ENCODE results near the gene GLRA3. TPM values are rescaled to one million over a fixed set of nuclear protein-coding genes. Genes with fewer than 3 reads are reported as not detected.
"Not testable (repeated sequence)": the region's sequence is repeated elsewhere in the genome, so short reads cannot be mapped to it uniquely, and the experiment has no call there.

The GLRA3 gene
- total RNA-seq, 1 donor, result not detected

GRCh38 chr4:174808119-174808518, 20.9 kb downstream of the GLRA3 start:
- Histone ChIP-seq H4K20me1 (ENCODE audit: insufficient read depth, low read length) (no peaks in the 10 kb centered on the region), H3K27me3 (ENCODE audit: insufficient read depth, low read length) (no peaks in the 10 kb centered on the region), H3K4me1 (ENCODE audit: insufficient read depth, low read length) (no peaks in the 10 kb centered on the region), H3K9me3 (ENCODE audit: low read depth, low read length) (no peaks in the 10 kb centered on the region), H3K4me3 (ENCODE audit: insufficient read depth, low read length) (no peak overlapping the region), H3K4me2 (ENCODE audit: insufficient read depth, low read length) (no peak overlapping the region), H3K27ac (ENCODE audit: low read depth, low read length) (no peak overlapping the region), H3K79me2 (ENCODE audit: insufficient read depth, low read length) (no peaks in the 10 kb centered on the region), H2AFZ (ENCODE audit: low read length) (no peak overlapping the region), H3K36me3 (ENCODE audit: insufficient read depth, low read length) (no peaks in the 10 kb centered on the region)
- TF ChIP-seq, protein P1, sequence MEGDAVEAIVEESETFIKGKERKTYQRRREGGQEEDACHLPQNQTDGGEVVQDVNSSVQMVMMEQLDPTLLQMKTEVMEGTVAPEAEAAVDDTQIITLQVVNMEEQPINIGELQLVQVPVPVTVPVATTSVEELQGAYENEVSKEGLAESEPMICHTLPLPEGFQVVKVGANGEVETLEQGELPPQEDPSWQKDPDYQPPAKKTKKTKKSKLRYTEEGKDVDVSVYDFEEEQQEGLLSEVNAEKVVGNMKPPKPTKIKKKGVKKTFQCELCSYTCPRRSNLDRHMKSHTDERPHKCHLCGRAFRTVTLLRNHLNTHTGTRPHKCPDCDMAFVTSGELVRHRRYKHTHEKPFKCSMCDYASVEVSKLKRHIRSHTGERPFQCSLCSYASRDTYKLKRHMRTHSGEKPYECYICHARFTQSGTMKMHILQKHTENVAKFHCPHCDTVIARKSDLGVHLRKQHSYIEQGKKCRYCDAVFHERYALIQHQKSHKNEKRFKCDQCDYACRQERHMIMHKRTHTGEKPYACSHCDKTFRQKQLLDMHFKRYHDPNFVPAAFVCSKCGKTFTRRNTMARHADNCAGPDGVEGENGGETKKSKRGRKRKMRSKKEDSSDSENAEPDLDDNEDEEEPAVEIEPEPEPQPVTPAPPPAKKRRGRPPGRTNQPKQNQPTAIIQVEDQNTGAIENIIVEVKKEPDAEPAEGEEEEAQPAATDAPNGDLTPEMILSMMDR (IDR thresholded peaks at IDR 0.05; ENCODE audit: extremely low read depth, low read depth, low read length), result no peak
- no peak for DNase-seq (ENCODE audit: insufficient read length, low spot score, missing footprints)

- Histone ChIP-seq H3K9me3 (ENCODE audit: low read depth, low read length) (no peaks in the 10 kb centered on the region), H2AFZ (ENCODE audit: low read length) (no peak overlapping the region), H3K27ac (ENCODE audit: low read depth, low read length) (no peak overlapping the region), H3K4me3 (ENCODE audit: insufficient read depth, low read length) (no peak overlapping the region), H3K36me3 (ENCODE audit: insufficient read depth, low read length) (no peaks in the 10 kb centered on the region), H3K4me2 (ENCODE audit: insufficient read depth, low read length) (no peak overlapping the region), H3K4me1 (ENCODE audit: insufficient read depth, low read length) (no peaks in the 10 kb centered on the region), H4K20me1 (ENCODE audit: insufficient read depth, low read length) (no peaks in the 10 kb centered on the region), H3K79me2 (ENCODE audit: insufficient read depth, low read length) (no peaks in the 10 kb centered on the region), H3K27me3 (ENCODE audit: insufficient read depth, low read length) (no peaks in the 10 kb centered on the region)
- TF ChIP-seq, protein P1 (IDR thresholded peaks at IDR 0.05; ENCODE audit: extremely low read depth, low read depth, low read length), result no peak
- DNase-seq (ENCODE audit: insufficient read length, low spot score, missing footprints), result no peak
These were observed 23.3 kb downstream of the GLRA3 start for GRCh38 chr4:174805746-174806145.

DNA sequence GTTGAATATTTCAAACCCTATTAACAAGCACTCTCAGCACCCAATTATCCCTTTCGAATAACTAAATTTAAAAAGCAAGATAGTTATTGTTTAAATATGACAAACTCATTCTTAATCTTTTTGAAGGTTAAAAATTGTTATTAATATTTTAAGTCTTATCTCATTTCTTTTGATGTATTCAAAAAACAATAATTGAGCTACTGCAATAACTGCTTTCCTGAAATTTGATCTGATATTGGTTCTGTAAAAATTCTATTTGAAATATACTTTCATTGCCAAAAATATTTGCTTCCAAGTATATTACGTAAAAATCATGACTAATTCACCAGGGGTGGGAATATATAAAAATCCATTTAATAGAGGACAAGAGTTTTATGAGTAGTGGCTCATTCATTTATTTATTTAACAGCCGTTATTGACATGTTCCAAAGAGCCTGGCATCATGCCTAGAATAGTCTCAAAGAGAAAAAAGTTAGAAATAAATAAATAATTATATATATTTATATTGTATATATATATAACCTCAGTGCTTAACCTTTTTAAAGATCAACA, 34.4 kb downstream of the GLRA3 start:
- DNase-seq (ENCODE audit: insufficient read length, low spot score, missing footprints), result no peak
- TF ChIP-seq, protein P1 (IDR thresholded peaks at IDR 0.05; ENCODE audit: extremely low read depth, low read depth, low read length), result no peak
- H3K27ac ChIP-seq (ENCODE audit: low read depth, low read length), result no peak overlapping the region
- no peaks in the 10 kb centered on the region for H4K20me1 ChIP-seq (ENCODE audit: insufficient read depth, low read length)
- H3K4me1 ChIP-seq (ENCODE audit: insufficient read depth, low read length), result no peaks in the 10 kb centered on the region
- H3K36me3 ChIP-seq (ENCODE audit: insufficient read depth, low read length), result no peaks in the 10 kb centered on the region
- H3K4me3 ChIP-seq (ENCODE audit: insufficient read depth, low read length), result no peak overlapping the region
- H3K9me3 ChIP-seq (ENCODE audit: low read depth, low read length), result no peaks in the 10 kb centered on the region
- H3K4me2 ChIP-seq (ENCODE audit: insufficient read depth, low read length), result no peak overlapping the region
- no peak overlapping the region for H2AFZ ChIP-seq (ENCODE audit: low read length)
- H3K79me2 ChIP-seq (ENCODE audit: insufficient read depth, low read length), result no peaks in the 10 kb centered on the region
- H3K27me3 ChIP-seq (ENCODE audit: insufficient read depth, low read length), result no peaks in the 10 kb centered on the region

DNA sequence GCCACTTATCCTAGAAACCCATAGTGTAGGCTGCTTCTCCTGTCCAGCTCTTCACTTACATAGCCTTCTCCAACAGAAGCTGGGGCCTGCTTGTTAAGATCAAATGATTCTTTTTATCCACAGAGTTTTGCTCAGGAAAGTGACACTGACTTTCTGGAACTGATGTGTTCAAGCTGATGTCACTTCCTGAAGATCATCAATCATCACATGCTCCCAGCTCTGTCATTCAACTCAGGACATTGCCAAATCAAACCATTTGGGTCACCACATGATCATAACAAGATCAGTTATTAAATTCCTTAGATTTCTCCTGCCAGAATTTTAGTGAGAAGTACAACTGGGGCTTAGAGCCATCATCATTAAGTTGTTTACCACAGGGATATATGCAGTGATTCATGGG, 39.4 kb downstream of the GLRA3 start:
- Histone ChIP-seq H3K4me1 (ENCODE audit: insufficient read depth, low read length) (no peaks in the 10 kb centered on the region), H3K4me3 (ENCODE audit: insufficient read depth, low read length) (no peak overlapping the region), H3K36me3 (ENCODE audit: insufficient read depth, low read length) (no peaks in the 10 kb centered on the region), H3K27me3 (ENCODE audit: insufficient read depth, low read length) (no peaks in the 10 kb centered on the region), H3K27ac (ENCODE audit: low read depth, low read length) (no peak overlapping the region), H3K9me3 (ENCODE audit: low read depth, low read length) (no peaks in the 10 kb centered on the region), H3K4me2 (ENCODE audit: insufficient read depth, low read length) (no peak overlapping the region), H3K79me2 (ENCODE audit: insufficient read depth, low read length) (no peaks in the 10 kb centered on the region), H2AFZ (ENCODE audit: low read length) (no peak overlapping the region), H4K20me1 (ENCODE audit: insufficient read depth, low read length) (no peaks in the 10 kb centered on the region)
- TF ChIP-seq, protein P1 (IDR thresholded peaks at IDR 0.05; ENCODE audit: extremely low read depth, low read depth, low read length), result no peak
- no peak for DNase-seq (ENCODE audit: insufficient read length, low spot score, missing footprints)

DNA sequence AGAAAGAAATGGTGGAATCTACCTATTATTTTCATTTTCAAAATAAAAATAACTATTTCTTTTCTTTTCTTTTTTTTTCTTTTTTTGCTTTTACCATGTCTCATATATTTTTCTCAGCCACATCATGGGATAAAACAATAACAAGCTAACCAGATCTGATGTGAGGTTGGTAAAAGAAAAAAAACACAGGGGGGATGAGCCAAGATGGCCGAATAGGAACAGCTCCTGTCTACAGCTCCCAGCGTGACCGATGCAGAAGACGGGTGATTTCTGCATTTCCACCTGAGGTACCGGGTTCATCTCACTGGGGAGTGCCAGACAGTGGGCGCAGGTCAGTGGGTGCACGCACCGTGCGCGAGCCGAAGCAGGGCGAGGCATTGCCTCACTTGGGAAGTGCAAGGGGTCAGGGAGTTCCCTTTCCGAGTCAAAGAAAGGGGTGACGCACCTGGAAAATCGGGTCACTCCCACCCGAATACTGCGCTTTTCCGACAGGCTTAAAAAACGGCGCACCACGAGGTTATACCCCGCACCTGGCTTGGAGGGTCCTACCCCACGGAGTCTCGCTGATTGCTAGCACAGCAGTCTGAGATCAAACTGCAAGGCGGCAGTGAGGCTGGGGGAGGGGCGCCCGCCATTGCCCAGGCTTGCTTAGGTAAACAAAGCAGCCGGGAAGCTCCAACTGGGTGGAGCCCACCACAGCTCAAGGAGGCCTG, 50.6 kb downstream of the GLRA3 start:
- H3K36me3 ChIP-seq (ENCODE audit: insufficient read depth, low read length); H4K20me1 ChIP-seq (ENCODE audit: insufficient read depth, low read length); H3K9me3 ChIP-seq (ENCODE audit: low read depth, low read length); H3K4me1 ChIP-seq (ENCODE audit: insufficient read depth, low read length); H3K4me2 ChIP-seq (ENCODE audit: insufficient read depth, low read length); H3K27ac ChIP-seq (ENCODE audit: low read depth, low read length); H2AFZ ChIP-seq (ENCODE audit: low read length); H3K27me3 ChIP-seq (ENCODE audit: insufficient read depth, low read length); DNase-seq (ENCODE audit: insufficient read length, low spot score, missing footprints); H3K79me2 ChIP-seq (ENCODE audit: insufficient read depth, low read length); H3K4me3 ChIP-seq (ENCODE audit: insufficient read depth, low read length): not testable (repeated sequence)
